ENCODE measurements around the gene TSLP. TPM values are rescaled to one million over a fixed set of nuclear protein-coding genes. Genes with fewer than 3 reads are reported as not detected.

The TSLP gene
- total and polyA plus RNA-seq, 9 of the 15 experiments (the other 6 are each of a cell fraction or from before 2014, with no cell fraction given) = 0.09 to 2.8 (median 1.2) TPM

GRCh38 chr5:111106320-111106948 lies 34.9 kb downstream of the TSLP start:
- BruUV-seq (replicated peaks) = no TSS peak

More at GRCh38 chr5:111106320-111106948, 34.9 kb downstream of the TSLP start:
- H3K79me2 ChIP-seq (ENCODE audit: control insufficient read depth, insufficient read depth, low read length) = peaks cover 2% of the 10 kb centered on the region; the same call in 1 of the 3 replicates
- no peak overlapping the region for H2AFZ ChIP-seq (ENCODE audit: low read depth, low read length)
- ChIA-PET CTCF (ENCODE audit: low intra/inter-chr PET ratio) (no interaction called here), POLR2A (interaction anchor here (1.6 kb wide), 1 partner anchor 13 kb away, joined by 4 read pairs; no protein-coding TSS in a partner anchor)
- H3K9ac ChIP-seq (ENCODE audit: insufficient read depth in 1 of 2, low read depth in 2 of 2, low read length in 2 of 2) = no peak overlapping the region
- in situ Hi-C loops (cut with MboI) = loop anchor here (25.0 kb wide), 1 partner anchor 369 kb away; the partner anchor contains the start of genes SLC25A46 and TMEM232
- H3K4me2 ChIP-seq (ENCODE audit: insufficient read depth, low read length) = no peak overlapping the region
- H3K27ac ChIP-seq (ENCODE audit: extremely low read depth, low read depth, low read length) = no peak overlapping the region
- no peaks in the 10 kb centered on the region for H3K4me1 ChIP-seq (replicated peaks in 1 of 2; ENCODE audit: control insufficient read depth in 2 of 2, insufficient read depth in 2 of 2, low read length in 2 of 2)
- no peaks in the 10 kb centered on the region for H3K9me1 ChIP-seq (ENCODE audit: control insufficient read depth, insufficient read depth, low read length)
- no peaks in the 10 kb centered on the region for H3K27me3 ChIP-seq (ENCODE audit: control insufficient read depth in 2 of 2, insufficient read depth in 2 of 2, low read length in 2 of 2)
- H3K36me3 ChIP-seq (ENCODE audit: control insufficient read depth, insufficient read depth, low read length) = peaks cover 98% of the 10 kb centered on the region
- no peaks in the 10 kb centered on the region for H4K20me1 ChIP-seq (replicated peaks; ENCODE audit: control insufficient read depth, insufficient read depth, low read length)
- ATAC-seq (no peak), DNase-seq (ENCODE audit: extremely low read depth in 1 of 4, low spot score in 3 of 4) (no peak), FAIRE-seq (no peak)
- 96% methylated on average over 2 of the region's 2 CpGs for WGBS (ENCODE audit: insufficient coverage, low coverage, missing lambda C conversion rate)
- H3K4me3 ChIP-seq = no peak overlapping the region
- TF ChIP-seq GABPA (tag; conservative IDR thresholded peaks at IDR 0.05; ENCODE audit: low read depth) = no peak
- TF ChIP-seq E2F4 (CRISPR knock-in tag; IDR thresholded peaks at IDR 0.05; ENCODE audit: low read depth) = no peak
- no peak for TF ChIP-seq U2AF2 (optimal IDR thresholded peaks at IDR 0.05; ENCODE audit: low read depth, low read length)
- no peak for TF ChIP-seq CREB3L1 (IDR thresholded peaks at IDR 0.05; ENCODE audit: borderline replicate concordance, low read depth)
- no peak for TF ChIP-seq ETS2 (tag; IDR thresholded peaks at IDR 0.05; ENCODE audit: borderline replicate concordance, poor library complexity, severe bottlenecking)
- no peak for TF ChIP-seq NCOA1 (IDR thresholded peaks at IDR 0.05; ENCODE audit: low read depth)
- no peak for TF ChIP-seq SAP30 (IDR thresholded peaks at IDR 0.05; ENCODE audit: borderline replicate concordance, insufficient read depth, low read depth, low read length, poor library complexity, severe bottlenecking)
- no peak for TF ChIP-seq ELK3 (CRISPR knock-in tag; IDR thresholded peaks at IDR 0.05)
- no peak for TF ChIP-seq ZBTB7A (IDR thresholded peaks at IDR 0.05; ENCODE audit: borderline replicate concordance, control insufficient read depth, low read depth, low read length)
- no peak for TF ChIP-seq POLR2H (tag; IDR thresholded peaks at IDR 0.05; ENCODE audit: low read depth)
- TF ChIP-seq HDAC2 (IDR thresholded peaks at IDR 0.05) = no peak
- no peak for TF ChIP-seq NFIX (CRISPR knock-in tag; IDR thresholded peaks at IDR 0.05; ENCODE audit: low read depth)
- TF ChIP-seq TBP (optimal IDR thresholded peaks at IDR 0.05; ENCODE audit: low read depth, low read length) = no peak
- TF ChIP-seq TFAP4 (CRISPR knock-in tag; IDR thresholded peaks at IDR 0.05; ENCODE audit: borderline replicate concordance) = no peak
- no peak for TF ChIP-seq SMARCA5 (IDR thresholded peaks at IDR 0.05)
- TF ChIP-seq ZNF124 (CRISPR knock-in tag; IDR thresholded peaks at IDR 0.05) = no peak
- TF ChIP-seq BCL6 (CRISPR knock-in tag; IDR thresholded peaks at IDR 0.05) = no peak
- no peaks in the 10 kb centered on the region for H3K9me3 ChIP-seq (replicated peaks; ENCODE audit: control insufficient read depth, insufficient read depth, low read depth, low read length)
- intact Hi-C loops (cut with micrococcal nuclease) = loop anchor here (2.0 kb wide), 1 partner anchor 18 kb away; no protein-coding TSS in a partner anchor
